PC-9 (cell line): ENCODE results near the gene BCAS3. TPM values are rescaled to one million over a fixed set of nuclear protein-coding genes. Genes with fewer than 3 reads are reported as not detected.

Experiments
- BruUV-seq: library from RNA; stranded (reverse); fragments of 400-500 nt; replicated peaks from 2 replicates; lab custom pipeline; 2021; lab: Mats Ljungman, UMichigan
- CTCF ChIA-PET: fragments of 300-600 bp; sonication (Branson Sonifier 250); formaldehyde crosslinking; loops from one replicate; lab custom pipeline; 2022; ENCODE audit warnings: antibody characterized with exemption; lab: Charles Lee
- POLR2A ChIA-PET: fragments of 300-600 bp; sonication (Branson Sonifier 250); formaldehyde crosslinking; loops from one replicate; lab custom pipeline; 2022; ENCODE audit warnings: antibody characterized with exemption; ENCODE audit not compliant: unreplicated experiment; lab: Charles Lee
- DNase-seq, 2 experiments: peaks; one replicate each; pipeline versions ENCODE4 v3.0.0 to v3.0.0-alpha.2; 2015 to 2022; ENCODE audit warnings: mixed read lengths in 1 of 2
- H2AFZ ChIP-seq: fragments of 200-600 bp; sonication (generic); 2 replicates; pipeline ENCODE4 v1.8.1; 2017; ENCODE audit warnings: antibody characterized with exemption
- H3F3A ChIP-seq: fragments of 200-600 bp; sonication (generic); 2 replicates; pipeline ENCODE4 v1.8.1; 2017; ENCODE audit warnings: antibody characterized with exemption, mild to moderate bottlenecking, low read depth; ENCODE audit not compliant: insufficient read depth
- H3K27ac ChIP-seq: fragments of 200-600 bp; sonication (generic); 2 replicates; pipeline ENCODE4 v1.6.1; 2016; ENCODE audit warnings: mixed run types
- H3K27me3 ChIP-seq: fragments of 200-600 bp; sonication (generic); 2 replicates; pipeline ENCODE4 v1.6.1; 2016; ENCODE audit warnings: low read depth, mixed run types; ENCODE audit not compliant: insufficient read depth
- H3K36me3 ChIP-seq: fragments of 200-600 bp; sonication (generic); 2 replicates; pipeline ENCODE4 v1.6.1; 2016; ENCODE audit warnings: low read depth, mixed run types
- H3K4me1 ChIP-seq: fragments of 200-600 bp; sonication (generic); replicated peaks from 2 replicates; pipeline ENCODE4 v1.6.1; 2016; ENCODE audit warnings: mixed run types; ENCODE audit not compliant: insufficient read depth
- H3K4me2 ChIP-seq: fragments of 200-600 bp; sonication (generic); 2 replicates; pipeline ENCODE4 v1.6.1; 2017; ENCODE audit warnings: mixed run types
- H3K4me3 ChIP-seq: fragments of 200-600 bp; sonication (generic); 2 replicates; pipeline ENCODE4 v1.6.1; 2016; ENCODE audit warnings: mixed run types
- H3K79me2 ChIP-seq: fragments of 200-600 bp; sonication (generic); 2 replicates; pipeline ENCODE4 v1.6.1; 2017; ENCODE audit warnings: low read depth, mixed run types
- H3K9me2 ChIP-seq: fragments of 200-600 bp; sonication (generic); 2 replicates; pipeline ENCODE4 v1.8.1; 2017; ENCODE audit warnings: mild to moderate bottlenecking; ENCODE audit not compliant: insufficient read depth
- H3K9me3 ChIP-seq: fragments of 200-600 bp; sonication (generic); 2 replicates; pipeline ENCODE4 v1.8.1; 2016; ENCODE audit warnings: low read depth; ENCODE audit not compliant: insufficient read depth
- H4K20me1 ChIP-seq: fragments of 200-600 bp; sonication (generic); 2 replicates; pipeline ENCODE4 v1.8.1; 2017; ENCODE audit not compliant: insufficient read depth
- EZH2 ChIP-seq: fragments of 200-600 bp; sonication (generic); IDR thresholded peaks from 2 replicates; pipeline ENCODE4 v1.8.0; 2017; ENCODE audit warnings: antibody characterized with exemption, low read depth
- intact Hi-C: fragments of 100-400 bp; cut with micrococcal nuclease; formaldehyde crosslinking; loops from one replicate; pipeline ENCODE4 v1.10.0; 2022; ENCODE audit not compliant: unreplicated experiment
- total RNA-seq: library from RNA; stranded (reverse); gene quantifications from 2 replicates; pipeline ENCODE4 v1.2.3, GENCODE V29; 2021
- TF ChIP-seq, protein P1 (sequence below): fragments of 200-600 bp; sonication (generic); conservative IDR thresholded peaks from 2 replicates; pipeline ENCODE4 v1.6.1; 2017; ENCODE audit warnings: mixed run types, antibody characterized with exemption, mild to moderate bottlenecking, moderate library complexity

BCAS3 gene
- total RNA-seq, 1 experiment from 2014 or later, result 26.0 TPM

- POLR2A ChIA-PET, result no interaction called here
- H3K27me3 ChIP-seq, result no peaks in the 10 kb centered on the region
- peak overlapping the region; percentile 23; the same call in 1 of the 2 replicates for H3K4me2 ChIP-seq
- no peaks in the 10 kb centered on the region for H3K9me2 ChIP-seq
- no peaks in the 10 kb centered on the region for H3K9me3 ChIP-seq
- no peaks in the 10 kb centered on the region; the same call in 1 of the 2 replicates for H4K20me1 ChIP-seq
- TF ChIP-seq, protein P1, sequence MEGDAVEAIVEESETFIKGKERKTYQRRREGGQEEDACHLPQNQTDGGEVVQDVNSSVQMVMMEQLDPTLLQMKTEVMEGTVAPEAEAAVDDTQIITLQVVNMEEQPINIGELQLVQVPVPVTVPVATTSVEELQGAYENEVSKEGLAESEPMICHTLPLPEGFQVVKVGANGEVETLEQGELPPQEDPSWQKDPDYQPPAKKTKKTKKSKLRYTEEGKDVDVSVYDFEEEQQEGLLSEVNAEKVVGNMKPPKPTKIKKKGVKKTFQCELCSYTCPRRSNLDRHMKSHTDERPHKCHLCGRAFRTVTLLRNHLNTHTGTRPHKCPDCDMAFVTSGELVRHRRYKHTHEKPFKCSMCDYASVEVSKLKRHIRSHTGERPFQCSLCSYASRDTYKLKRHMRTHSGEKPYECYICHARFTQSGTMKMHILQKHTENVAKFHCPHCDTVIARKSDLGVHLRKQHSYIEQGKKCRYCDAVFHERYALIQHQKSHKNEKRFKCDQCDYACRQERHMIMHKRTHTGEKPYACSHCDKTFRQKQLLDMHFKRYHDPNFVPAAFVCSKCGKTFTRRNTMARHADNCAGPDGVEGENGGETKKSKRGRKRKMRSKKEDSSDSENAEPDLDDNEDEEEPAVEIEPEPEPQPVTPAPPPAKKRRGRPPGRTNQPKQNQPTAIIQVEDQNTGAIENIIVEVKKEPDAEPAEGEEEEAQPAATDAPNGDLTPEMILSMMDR, result peak; percentile 88
- TF ChIP-seq EZH2, result no peak
- H3K4me3 ChIP-seq, result no peak overlapping the region
- H3K79me2 ChIP-seq, result no peaks in the 10 kb centered on the region
- peak in 1 of 2 experiments; percentile 51 for DNase-seq
- CTCF ChIA-PET, result interaction anchor here (0.7 kb wide), 2 partner anchors 9 to 15 kb away, joined by 4 read pairs; no protein-coding TSS in a partner anchor
- H3K27ac ChIP-seq, result no peak overlapping the region
- peaks cover 3% of the 10 kb centered on the region; the same call in 1 of the 2 replicates for H3F3A ChIP-seq
- no peaks in the 10 kb centered on the region for H3K36me3 ChIP-seq
- BruUV-seq, result no TSS peak
- 0 out of 2 replicates have a peak, but pooled peaks cover 6% of the 10 kb centered on the region for H3K4me1 ChIP-seq
- no peak overlapping the region for H2AFZ ChIP-seq
- intact Hi-C loops, result loop anchor here (1.0 to 5.0 kb wide), 2 partner anchors 389 to 668 kb away; no protein-coding TSS in a partner anchor
These were observed 712.2 kb downstream of the BCAS3 start for GRCh38 chr17:61389670-61390478.

DNA sequence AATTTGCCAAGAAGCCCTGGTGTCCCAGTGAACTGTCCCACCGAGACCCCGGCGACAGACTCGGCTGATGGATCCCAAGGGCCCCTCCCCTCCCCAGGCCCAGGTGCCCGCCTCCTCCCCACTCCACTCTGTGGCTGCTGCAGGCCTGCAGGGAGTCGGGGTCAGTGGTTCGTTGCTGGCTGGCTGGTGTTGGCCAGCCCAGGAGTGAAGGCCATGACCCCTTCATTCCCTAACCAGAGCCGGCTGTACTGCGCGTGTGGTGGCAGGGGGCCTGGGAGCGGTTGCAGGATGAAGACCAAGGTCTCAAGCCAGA is 712.8 kb downstream of the BCAS3 start:
- ChIA-PET POLR2A (no interaction called here), CTCF (interaction anchor here (0.7 kb wide), 2 partner anchors 9 to 16 kb away, joined by 4 read pairs; no protein-coding TSS in a partner anchor)
- Histone ChIP-seq H3K9me3 (no peaks in the 10 kb centered on the region), H3K79me2 (no peaks in the 10 kb centered on the region), H3K27ac (no peak overlapping the region), H4K20me1 (no peaks in the 10 kb centered on the region; the same call in 1 of the 2 replicates), H3F3A (peaks cover 6% of the 10 kb centered on the region; the same call in 1 of the 2 replicates), H3K36me3 (no peaks in the 10 kb centered on the region), H3K4me1 (0 out of 2 replicates have a peak, but pooled peaks cover 6% of the 10 kb centered on the region), H3K4me3 (no peak overlapping the region), H2AFZ (no peak overlapping the region), H3K27me3 (no peaks in the 10 kb centered on the region), H3K9me2 (no peaks in the 10 kb centered on the region), H3K4me2 (no peak overlapping the region)
- no peak for TF ChIP-seq EZH2
- TF ChIP-seq, protein P1, result no peak
- no TSS peak for BruUV-seq
- DNase-seq, result no peak
- intact Hi-C loops, result loop anchor here (1.0 kb wide), 1 partner anchor 389 kb away; no protein-coding TSS in a partner anchor

DNA sequence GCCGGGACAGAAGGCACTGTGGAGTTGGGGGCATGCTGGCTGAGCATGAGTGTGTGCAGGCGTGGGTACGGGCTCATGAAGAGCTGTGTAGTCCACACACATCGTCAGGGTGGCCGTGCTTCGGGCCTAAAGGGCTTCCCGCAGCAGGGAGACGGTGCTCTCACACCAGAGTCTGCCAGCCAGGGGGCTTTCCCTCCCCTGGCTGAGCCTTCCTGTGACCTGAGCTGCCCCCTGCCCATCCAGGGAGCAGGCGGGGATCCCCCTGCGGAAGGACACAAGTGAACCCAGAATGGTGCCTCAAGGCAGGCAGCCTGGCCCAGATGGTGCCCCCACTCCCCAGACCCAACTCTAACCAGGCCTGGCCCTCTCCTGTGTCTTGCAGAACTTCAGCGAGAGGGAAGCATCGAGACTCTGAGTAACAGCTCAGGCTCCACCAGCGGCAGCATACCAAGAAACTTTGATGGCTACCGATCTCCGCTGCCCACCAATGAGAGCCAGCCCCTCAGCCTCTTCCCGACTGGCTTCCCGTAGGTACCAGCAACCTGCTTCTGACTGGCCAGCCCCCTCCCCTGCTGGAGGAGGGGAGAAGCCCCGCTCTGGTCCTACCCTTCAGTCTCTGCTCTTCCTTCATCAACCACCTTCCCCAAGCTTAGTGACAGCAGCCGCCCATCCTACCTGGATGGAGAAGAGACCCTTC is 714.1 kb downstream of the BCAS3 start:
- 0 out of 2 replicates have a peak, but pooled peaks cover 6% of the 10 kb centered on the region for H3K4me1 ChIP-seq
- H3K4me3 ChIP-seq, result no peak overlapping the region
- H3K9me2 ChIP-seq, result no peaks in the 10 kb centered on the region
- H3K9me3 ChIP-seq, result no peaks in the 10 kb centered on the region
- H4K20me1 ChIP-seq, result no peaks in the 10 kb centered on the region; the same call in 1 of the 2 replicates
- BruUV-seq, result no TSS peak
- no peak overlapping the region for H3K4me2 ChIP-seq
- no peaks in the 10 kb centered on the region for H3K27me3 ChIP-seq
- no peak for DNase-seq
- H3K36me3 ChIP-seq, result no peaks in the 10 kb centered on the region
- peaks cover 6% of the 10 kb centered on the region; the same call in 1 of the 2 replicates for H3F3A ChIP-seq
- ChIA-PET POLR2A (no interaction called here), CTCF (interaction anchor here (0.6 kb wide), 1 partner anchor 305 kb away, joined by 4 read pairs; no protein-coding TSS in a partner anchor)
- no peak overlapping the region for H2AFZ ChIP-seq
- intact Hi-C loops, result no loop called here
- no peaks in the 10 kb centered on the region for H3K79me2 ChIP-seq
- H3K27ac ChIP-seq, result no peak overlapping the region
- no peak for TF ChIP-seq EZH2
- TF ChIP-seq, protein P1, result no peak
